Upper lobe of left lung (tissue), 6 donors: Measurements from ENCODE around the gene MRPL51. TPM values are rescaled to one million over a fixed set of nuclear protein-coding genes. Genes with fewer than 3 reads are reported as not detected.
A peak's percentile ranks its signal among the peaks of the same experiment; 100 is the strongest.

Source experiments
- ATAC-seq, 2 donors: fragments of 200-7000 bp; cut with Tn5 transposase; one replicate each; pipeline ENCODE4 v1.9.1; 2022; ENCODE audit warnings: mild to moderate bottlenecking in 2 of 2, moderate library complexity in 2 of 2; ENCODE audit not compliant: low FRiP score in 2 of 2
- DNase-seq, 2 donors: peaks; one replicate each; pipeline ENCODE4 v3.0.0-alpha.2; 2019 to 2020
- H3K27ac ChIP-seq, 4 donors: fragments of 200-600 bp; sonication (generic); one replicate each; pipeline ENCODE4 v1.5.1; 2016 to 2019
- H3K27me3 ChIP-seq, 4 donors: fragments of 200-600 bp; sonication (generic); one replicate each; pipeline ENCODE4 v1.5.1; 2017 to 2019
- H3K36me3 ChIP-seq, 4 donors: fragments of 200-600 bp; sonication (generic); one replicate each; pipeline ENCODE4 v1.5.1; 2016 to 2019
- H3K4me1 ChIP-seq, 4 donors: fragments of 200-600 bp; sonication (generic); one replicate each; pipeline ENCODE4 v1.5.1; 2018 to 2019
- H3K4me3 ChIP-seq, 4 donors: fragments of 200-600 bp; sonication (generic); one replicate each; pipeline ENCODE4 v1.5.1; 2017 to 2019; ENCODE audit warnings: mild to moderate bottlenecking in 2 of 4, moderate library complexity in 1 of 4
- H3K9me3 ChIP-seq, 4 donors: fragments of 200-600 bp; sonication (generic); one replicate each; pipeline ENCODE4 v1.5.1; 2018 to 2019
- CTCF ChIP-seq, 6 experiments: fragments of 450-650 bp in 4 of 6; fragments of 200-600 bp in 2 of 6; sonication (generic) in 2 of 6; IDR thresholded peaks; one replicate each; pipeline ENCODE4 v1.5.1; 2016 to 2019; ENCODE audit warnings: antibody characterized with exemption in 6 of 6
- EP300 ChIP-seq, 4 donors: sonication (generic); formaldehyde crosslinking; IDR thresholded peaks; one replicate each; pipeline ENCODE4 v1.5.1; 2017; ENCODE audit warnings: antibody characterized with exemption in 4 of 4, control low read depth in 2 of 4
- POLR2A ChIP-seq, 4 donors: fragments of 450-650 bp; IDR thresholded peaks; one replicate each; pipeline ENCODE4 v1.5.1; 2016 to 2017; ENCODE audit warnings: antibody characterized with exemption in 4 of 4, mild to moderate bottlenecking in 2 of 4
- POLR2AphosphoS5 ChIP-seq, 2 donors: sonication (generic); formaldehyde crosslinking; IDR thresholded peaks; one replicate each; pipeline ENCODE4 v1.5.1; 2017; ENCODE audit warnings: antibody characterized with exemption in 2 of 2
- WGBS, 2 donors: methylation state at CpG; one replicate each; pipeline ENCODE4 v1.1.5; 2017 to 2018; 5-methylcytosine and 5-hydroxymethylcytosine counted together
- total RNA-seq, 6 donors: library from RNA; depleted of rRNA in 4 of 6; stranded (reverse); fragments of >200 nt in 4 of 6; gene quantifications; one replicate each; pipeline versions ENCODE4 v1.1.0 to v1.2.1, GENCODE V29; 2016 to 2021
- donor health status: DM: no; HTN: no; CAD: no; lungs with moderate emphysema.
- donor health status: DM: no; HTN: yes; CAD: no; lungs with severe emphysema.

The MRPL51 gene
- total RNA-seq, 6 donors from 2014 or later = 40.1 to 125 (median 67.2) TPM

GRCh38 chr12:6532051-6532926 is 39.2 kb upstream of the MRPL51 start:
- Histone ChIP-seq H3K4me1 (peaks cover 35 to 44% (median 39%) of the 10 kb centered on the region in 4 donors), H3K36me3 (peaks cover 18 to 59% (median 52%) of the 10 kb centered on the region in 4 donors), H3K27ac (peak overlapping the region; percentile 93 to 99 (median 97)), H3K27me3 (no peaks in the 10 kb centered on the region), H3K4me3 (peak overlapping the region in 2 of 4 donors; percentile 97 to 98), H3K9me3 (no peaks in the 10 kb centered on the region)
- DNase-seq (peak in 1 of 2 donors; percentile 84), ATAC-seq (no peak)
- WGBS, 2 donors = 18 to 31% methylated on average over 10 to 20 of the region's 20 CpGs
- TF ChIP-seq CTCF (IDR thresholded peaks at IDR 0.05) = no peak
- peak in 1 of 4 donors; percentile 48 for TF ChIP-seq EP300 (IDR thresholded peaks at IDR 0.05)
- peak in 1 of 2 donors; percentile 49 for TF ChIP-seq POLR2AphosphoS5 (IDR thresholded peaks at IDR 0.05)
- TF ChIP-seq POLR2A (IDR thresholded peaks at IDR 0.05) = peak in 1 of 4 donors; percentile 44

DNA sequence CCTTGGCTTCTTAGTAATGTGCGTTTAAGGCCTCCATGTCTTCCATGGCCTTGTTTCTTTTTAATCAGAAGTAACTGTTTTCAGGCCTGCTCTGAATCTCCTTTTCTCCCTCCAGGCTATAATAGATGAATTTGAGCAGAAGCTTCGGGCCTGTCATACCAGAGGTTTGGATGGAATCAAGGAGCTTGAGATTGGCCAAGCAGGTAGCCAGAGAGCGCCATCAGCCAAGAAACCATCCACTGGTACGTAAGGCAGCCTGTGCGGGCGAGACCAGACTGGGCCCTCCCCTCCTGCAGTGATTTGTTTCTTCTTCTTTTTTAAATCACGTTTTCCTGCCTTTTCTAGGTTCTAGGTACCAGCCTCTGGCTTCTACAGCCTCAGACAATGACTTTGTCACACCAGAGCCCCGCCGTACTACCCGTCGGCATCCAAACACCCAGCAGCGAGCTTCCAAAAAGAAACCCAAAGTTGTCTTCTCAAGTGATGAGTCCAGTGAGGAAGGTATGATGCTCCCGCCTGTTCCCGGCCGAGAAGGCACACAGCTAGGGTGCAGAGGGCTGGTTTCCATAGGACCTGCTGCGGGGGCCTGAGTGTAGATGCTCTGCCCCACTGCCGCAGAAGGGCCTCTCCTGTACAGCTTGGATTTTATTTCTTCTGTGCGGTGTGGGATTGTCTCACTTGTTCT is 37.7 kb upstream of the MRPL51 start:
- ATAC-seq (no peak), DNase-seq (no peak)
- Histone ChIP-seq H3K4me1 (peaks cover 20 to 28% (median 23%) of the 10 kb centered on the region in 4 donors), H3K4me3 (no peak overlapping the region), H3K36me3 (peaks cover 26 to 59% (median 55%) of the 10 kb centered on the region in 4 donors), H3K9me3 (no peaks in the 10 kb centered on the region), H3K27ac (no peak overlapping the region), H3K27me3 (no peaks in the 10 kb centered on the region)
- TF ChIP-seq POLR2A (IDR thresholded peaks at IDR 0.05) (no peak), CTCF (IDR thresholded peaks at IDR 0.05) (no peak), POLR2AphosphoS5 (IDR thresholded peaks at IDR 0.05) (no peak), EP300 (IDR thresholded peaks at IDR 0.05) (no peak)
- WGBS, 2 donors = 95 to 97% methylated on average over 18 of the region's 18 CpGs

DNA sequence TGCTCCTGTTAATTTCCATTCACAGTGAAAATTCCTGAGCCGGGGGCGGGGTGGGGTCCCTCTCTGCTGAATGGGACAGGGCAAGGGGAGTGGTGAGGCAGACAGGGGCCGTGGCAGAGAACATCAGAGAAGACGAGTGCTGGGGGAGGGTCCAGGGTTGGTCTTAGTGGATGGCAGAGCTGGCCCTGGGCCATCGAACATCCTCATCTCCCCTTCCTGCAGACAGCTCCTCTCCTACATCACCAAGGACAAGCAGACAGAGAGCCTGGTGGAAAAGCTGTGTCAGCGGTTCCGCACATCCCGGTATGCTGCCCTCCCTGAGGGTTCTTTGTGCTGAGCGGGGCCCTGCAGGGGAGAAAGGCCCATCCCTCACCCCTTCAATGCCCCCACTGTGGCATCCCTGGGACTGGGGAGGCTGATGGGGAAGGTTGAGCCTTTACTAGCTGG is 36.3 kb upstream of the MRPL51 start:
- TF ChIP-seq EP300 (IDR thresholded peaks at IDR 0.05) = no peak
- TF ChIP-seq POLR2AphosphoS5 (IDR thresholded peaks at IDR 0.05) = no peak
- TF ChIP-seq POLR2A (IDR thresholded peaks at IDR 0.05) = no peak
- no peak for TF ChIP-seq CTCF (IDR thresholded peaks at IDR 0.05)
- Histone ChIP-seq H3K36me3 (peaks cover 26 to 71% (median 67%) of the 10 kb centered on the region in 4 donors), H3K27ac (no peak overlapping the region), H3K4me1 (peaks cover 13 to 22% (median 20%) of the 10 kb centered on the region in 4 donors), H3K9me3 (no peaks in the 10 kb centered on the region), H3K27me3 (no peaks in the 10 kb centered on the region), H3K4me3 (no peak overlapping the region)
- DNase-seq (no peak), ATAC-seq (no peak)
- 85 to 93% methylated on average over 9 of the region's 9 CpGs for WGBS, 2 donors

DNA sequence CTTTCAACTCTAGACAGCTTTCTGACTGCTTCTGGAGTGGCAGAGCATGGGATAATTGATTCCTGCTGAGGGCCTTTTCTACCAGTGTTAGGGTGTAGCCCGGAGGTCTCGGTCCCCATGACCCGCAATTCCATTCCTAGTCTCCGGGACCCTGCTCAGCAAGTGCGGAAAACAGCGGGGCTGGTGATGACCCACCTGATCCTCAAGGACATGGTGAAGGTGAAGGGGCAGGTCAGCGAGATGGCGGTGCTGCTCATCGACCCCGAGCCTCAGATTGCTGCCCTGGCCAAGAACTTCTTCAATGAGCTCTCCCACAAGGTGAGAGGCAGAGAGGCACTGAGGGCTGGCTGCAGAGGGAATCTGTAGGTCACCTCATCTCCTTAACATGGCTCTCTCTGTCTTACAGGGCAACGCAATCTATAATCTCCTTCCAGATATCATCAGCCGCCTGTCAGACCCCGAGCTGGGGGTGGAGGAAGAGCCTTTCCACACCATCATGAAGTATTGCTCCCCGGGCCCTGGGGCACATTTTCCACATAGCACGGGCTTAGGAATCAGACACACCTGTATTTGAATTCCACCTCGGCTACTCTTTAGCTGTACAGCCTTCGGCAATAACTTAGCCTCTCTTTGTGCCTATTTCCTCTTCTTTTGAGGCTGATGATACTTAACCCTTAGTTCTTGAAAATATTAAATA is 35.6 kb upstream of the MRPL51 start:
- DNase-seq = no peak
- no peak for ATAC-seq
- no peak for TF ChIP-seq CTCF (IDR thresholded peaks at IDR 0.05)
- TF ChIP-seq POLR2AphosphoS5 (IDR thresholded peaks at IDR 0.05) = no peak
- no peak for TF ChIP-seq EP300 (IDR thresholded peaks at IDR 0.05)
- TF ChIP-seq POLR2A (IDR thresholded peaks at IDR 0.05) = no peak
- Histone ChIP-seq H3K27me3 (no peaks in the 10 kb centered on the region), H3K9me3 (no peaks in the 10 kb centered on the region), H3K4me3 (no peak overlapping the region), H3K4me1 (peaks cover 13 to 19% (median 18%) of the 10 kb centered on the region in 4 donors), H3K27ac (no peak overlapping the region), H3K36me3 (peaks cover 26 to 77% (median 72%) of the 10 kb centered on the region in 4 donors)
- 89 to 94% methylated on average over 15 to 17 of the region's 17 CpGs for WGBS, 2 donors
